Upper lobe of left lung (tissue), 4 donors: ENCODE measurements around the gene ENTREP3.

Experiments used
- CTCF ChIP-seq, 6 experiments: fragments of 450-650 bp in 4 of 6; fragments of 200-600 bp in 2 of 6; sonication (generic) in 2 of 6; IDR thresholded peaks; one replicate each; pipeline ENCODE4 v1.5.1; 2016 to 2019; ENCODE audit warnings: antibody characterized with exemption in 6 of 6
- EP300 ChIP-seq, 4 donors: sonication (generic); formaldehyde crosslinking; IDR thresholded peaks; one replicate each; pipeline ENCODE4 v1.5.1; 2017; ENCODE audit warnings: antibody characterized with exemption in 4 of 4, control low read depth in 2 of 4
- POLR2A ChIP-seq, 4 donors: fragments of 450-650 bp; IDR thresholded peaks; one replicate each; pipeline ENCODE4 v1.5.1; 2016 to 2017; ENCODE audit warnings: antibody characterized with exemption in 4 of 4, mild to moderate bottlenecking in 2 of 4
- POLR2AphosphoS5 ChIP-seq, 2 donors: sonication (generic); formaldehyde crosslinking; IDR thresholded peaks; one replicate each; pipeline ENCODE4 v1.5.1; 2017; ENCODE audit warnings: antibody characterized with exemption in 2 of 2

GRCh38 chr1:155286544-155286943 is 31.3 kb upstream of the ENTREP3 start:
- TF ChIP-seq CTCF (IDR thresholded peaks at IDR 0.05) (no peak), POLR2A (IDR thresholded peaks at IDR 0.05) (no peak), POLR2AphosphoS5 (IDR thresholded peaks at IDR 0.05) (no peak), EP300 (IDR thresholded peaks at IDR 0.05) (no peak)
